ENCODE measurements around the gene DDIT3.

DNA sequence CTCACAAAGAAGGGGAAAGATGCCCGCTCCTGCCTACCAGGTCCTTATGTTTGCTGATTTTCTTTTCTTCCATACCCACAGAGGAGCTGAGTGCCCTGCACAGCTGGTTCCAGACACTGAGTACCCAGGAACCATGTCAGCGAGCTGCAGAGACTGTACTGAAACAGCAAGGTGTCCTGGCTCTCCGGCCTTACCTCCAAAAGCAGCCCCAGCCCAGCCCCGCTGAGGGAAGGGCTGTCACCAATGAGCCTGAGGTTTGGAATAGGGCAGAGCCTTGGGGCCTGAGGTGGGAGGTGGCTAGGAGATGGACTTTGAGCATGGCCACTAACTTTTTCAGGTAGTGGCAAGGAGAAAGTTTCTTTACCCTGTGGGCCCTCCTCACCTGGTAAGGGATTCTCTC, 30.2 kb downstream of the DDIT3 start:
- TF ChIP-seq CREB1 (IDR thresholded peaks at IDR 0.05), result no peak
- TF ChIP-seq, protein P1, sequence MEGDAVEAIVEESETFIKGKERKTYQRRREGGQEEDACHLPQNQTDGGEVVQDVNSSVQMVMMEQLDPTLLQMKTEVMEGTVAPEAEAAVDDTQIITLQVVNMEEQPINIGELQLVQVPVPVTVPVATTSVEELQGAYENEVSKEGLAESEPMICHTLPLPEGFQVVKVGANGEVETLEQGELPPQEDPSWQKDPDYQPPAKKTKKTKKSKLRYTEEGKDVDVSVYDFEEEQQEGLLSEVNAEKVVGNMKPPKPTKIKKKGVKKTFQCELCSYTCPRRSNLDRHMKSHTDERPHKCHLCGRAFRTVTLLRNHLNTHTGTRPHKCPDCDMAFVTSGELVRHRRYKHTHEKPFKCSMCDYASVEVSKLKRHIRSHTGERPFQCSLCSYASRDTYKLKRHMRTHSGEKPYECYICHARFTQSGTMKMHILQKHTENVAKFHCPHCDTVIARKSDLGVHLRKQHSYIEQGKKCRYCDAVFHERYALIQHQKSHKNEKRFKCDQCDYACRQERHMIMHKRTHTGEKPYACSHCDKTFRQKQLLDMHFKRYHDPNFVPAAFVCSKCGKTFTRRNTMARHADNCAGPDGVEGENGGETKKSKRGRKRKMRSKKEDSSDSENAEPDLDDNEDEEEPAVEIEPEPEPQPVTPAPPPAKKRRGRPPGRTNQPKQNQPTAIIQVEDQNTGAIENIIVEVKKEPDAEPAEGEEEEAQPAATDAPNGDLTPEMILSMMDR (IDR thresholded peaks at IDR 0.05; ENCODE audit: control extremely low read depth in 1 of 3, insufficient read depth in 1 of 3, low read depth in 1 of 3, low read length in 3 of 3), result no peak
- TF ChIP-seq POLR2AphosphoS5 (IDR thresholded peaks at IDR 0.05; ENCODE audit: low read depth, low read length), result no peak
- TF ChIP-seq, protein P2, sequence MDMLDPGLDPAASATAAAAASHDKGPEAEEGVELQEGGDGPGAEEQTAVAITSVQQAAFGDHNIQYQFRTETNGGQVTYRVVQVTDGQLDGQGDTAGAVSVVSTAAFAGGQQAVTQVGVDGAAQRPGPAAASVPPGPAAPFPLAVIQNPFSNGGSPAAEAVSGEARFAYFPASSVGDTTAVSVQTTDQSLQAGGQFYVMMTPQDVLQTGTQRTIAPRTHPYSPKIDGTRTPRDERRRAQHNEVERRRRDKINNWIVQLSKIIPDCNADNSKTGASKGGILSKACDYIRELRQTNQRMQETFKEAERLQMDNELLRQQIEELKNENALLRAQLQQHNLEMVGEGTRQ (IDR thresholded peaks at IDR 0.05; ENCODE audit: low read length), result no peak
- TF ChIP-seq POLR2A (IDR thresholded peaks at IDR 0.05; ENCODE audit: control extremely low read depth in 1 of 2, low read depth in 2 of 2, low read length in 2 of 2), result no peak
- no peak for TF ChIP-seq JUN (IDR thresholded peaks at IDR 0.05; ENCODE audit: low read depth, low read length)
- TF ChIP-seq CHD1 (IDR thresholded peaks at IDR 0.05; ENCODE audit: low read depth, low read length), result no peak
- TF ChIP-seq, protein P3, sequence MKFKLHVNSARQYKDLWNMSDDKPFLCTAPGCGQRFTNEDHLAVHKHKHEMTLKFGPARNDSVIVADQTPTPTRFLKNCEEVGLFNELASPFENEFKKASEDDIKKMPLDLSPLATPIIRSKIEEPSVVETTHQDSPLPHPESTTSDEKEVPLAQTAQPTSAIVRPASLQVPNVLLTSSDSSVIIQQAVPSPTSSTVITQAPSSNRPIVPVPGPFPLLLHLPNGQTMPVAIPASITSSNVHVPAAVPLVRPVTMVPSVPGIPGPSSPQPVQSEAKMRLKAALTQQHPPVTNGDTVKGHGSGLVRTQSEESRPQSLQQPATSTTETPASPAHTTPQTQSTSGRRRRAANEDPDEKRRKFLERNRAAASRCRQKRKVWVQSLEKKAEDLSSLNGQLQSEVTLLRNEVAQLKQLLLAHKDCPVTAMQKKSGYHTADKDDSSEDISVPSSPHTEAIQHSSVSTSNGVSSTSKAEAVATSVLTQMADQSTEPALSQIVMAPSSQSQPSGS (IDR thresholded peaks at IDR 0.05; ENCODE audit: low read length), result no peak
- TF ChIP-seq SP2 (IDR thresholded peaks at IDR 0.05; ENCODE audit: low read length), result no peak
- TF ChIP-seq CHD2 (IDR thresholded peaks at IDR 0.05; ENCODE audit: low read length), result no peak

Measured in H1 (cell line).